ENCODE data around the gene CFL1.
A peak's percentile ranks its signal among the peaks of the same experiment; 100 is the strongest.

CFL1 gene

DNA sequence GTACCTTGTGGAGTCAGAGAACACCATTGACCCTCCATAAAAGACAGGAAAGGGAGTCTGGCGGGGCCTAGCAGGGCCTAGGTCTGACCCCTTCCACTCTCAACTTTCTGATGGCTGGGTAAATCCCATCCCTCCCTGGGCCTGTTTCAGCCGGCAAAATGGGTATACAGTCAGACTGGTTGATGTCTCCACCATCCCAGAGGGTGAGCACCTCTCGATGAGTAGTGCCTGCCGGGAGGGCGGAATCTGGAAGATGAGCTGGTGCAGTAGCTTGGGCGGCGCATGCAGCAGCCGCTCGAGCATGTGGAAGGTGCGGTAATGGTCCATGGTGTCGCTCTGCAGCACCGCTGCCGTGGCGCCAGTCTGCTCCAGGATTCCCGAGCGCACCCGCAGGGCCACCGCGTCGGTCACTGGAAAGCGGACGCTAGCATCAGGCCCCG is 29.8 kb upstream of the CFL1 start:
- DNase-seq, result no peak

DNA sequence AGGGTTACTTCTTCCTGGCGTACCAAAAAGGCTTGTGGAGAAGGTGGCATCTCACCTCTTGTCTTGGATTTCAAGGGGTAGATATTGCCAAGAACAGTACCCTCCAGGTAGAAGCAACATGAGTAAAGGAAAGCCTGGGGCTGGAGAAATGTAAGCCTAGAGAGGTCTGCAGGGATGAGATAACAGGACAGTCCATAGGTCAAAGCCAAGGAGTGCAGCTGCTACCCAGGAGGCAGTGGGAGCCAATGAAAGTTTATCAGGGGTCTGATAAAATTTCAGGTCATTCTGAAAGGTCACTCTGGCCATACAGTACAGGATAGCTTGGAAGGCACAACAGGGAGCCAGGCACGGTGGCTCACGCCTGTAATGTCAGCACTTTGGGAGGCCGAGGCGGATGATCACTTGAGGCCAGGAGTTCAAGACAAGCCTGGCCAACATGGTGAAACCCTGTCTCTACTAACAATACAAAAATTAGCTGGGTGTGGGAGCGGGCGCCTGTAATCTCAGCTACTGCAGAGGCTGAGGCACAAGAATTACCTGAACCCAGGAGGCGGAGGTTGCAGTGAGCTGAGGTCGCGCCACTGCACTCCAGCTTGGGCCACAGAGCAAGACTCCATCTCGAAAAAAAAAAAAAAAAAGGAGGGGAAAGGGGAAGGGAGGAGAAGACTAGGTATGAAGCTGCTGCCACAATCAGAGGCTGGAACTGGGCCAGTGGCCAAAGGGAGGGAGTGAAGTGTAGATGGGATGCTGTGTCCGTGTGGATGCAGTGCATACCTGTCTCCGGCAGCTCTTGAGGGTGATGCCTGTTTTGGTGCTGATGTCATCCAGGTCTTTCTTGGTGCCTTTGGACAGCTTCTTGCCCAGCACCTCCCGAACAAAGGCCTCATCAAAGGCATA is 29.1 kb upstream of the CFL1 start:
- DNase-seq, result no peak

DNA sequence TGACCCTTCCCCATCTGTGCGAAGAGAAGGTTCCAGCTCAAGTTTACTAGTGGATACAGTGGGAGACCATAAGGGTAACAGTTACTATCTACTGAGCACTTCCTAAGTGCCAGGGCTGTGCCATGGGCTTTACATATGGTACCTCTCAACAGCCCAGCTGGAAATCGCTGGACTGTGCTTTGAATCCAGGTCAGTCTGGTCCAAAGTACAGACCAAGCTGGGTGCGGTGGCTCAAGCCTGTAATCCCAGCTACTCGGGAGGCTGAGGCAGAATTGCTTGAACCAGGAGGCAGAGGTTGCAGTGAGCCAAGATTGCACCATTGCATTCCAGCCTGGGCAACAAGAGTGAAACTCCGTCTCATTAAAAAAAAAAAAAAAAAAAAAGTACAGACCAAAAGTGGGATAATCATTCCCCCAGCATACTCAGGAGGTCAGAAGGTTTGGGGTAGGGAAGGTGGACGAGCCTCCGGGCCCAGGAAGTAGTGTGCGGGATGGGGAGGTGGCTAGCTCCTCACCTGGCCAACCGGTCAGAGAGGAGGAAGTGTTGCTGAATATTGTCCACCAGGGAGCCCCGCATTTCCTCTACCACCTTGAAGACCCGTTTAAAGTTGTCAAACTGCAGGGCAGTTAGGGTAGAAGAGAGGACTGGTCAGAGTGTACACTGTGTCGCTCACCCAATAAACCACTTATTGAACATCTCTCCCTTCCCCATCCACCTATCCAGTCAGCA is 28.0 kb upstream of the CFL1 start:
- no peak for DNase-seq

DNA sequence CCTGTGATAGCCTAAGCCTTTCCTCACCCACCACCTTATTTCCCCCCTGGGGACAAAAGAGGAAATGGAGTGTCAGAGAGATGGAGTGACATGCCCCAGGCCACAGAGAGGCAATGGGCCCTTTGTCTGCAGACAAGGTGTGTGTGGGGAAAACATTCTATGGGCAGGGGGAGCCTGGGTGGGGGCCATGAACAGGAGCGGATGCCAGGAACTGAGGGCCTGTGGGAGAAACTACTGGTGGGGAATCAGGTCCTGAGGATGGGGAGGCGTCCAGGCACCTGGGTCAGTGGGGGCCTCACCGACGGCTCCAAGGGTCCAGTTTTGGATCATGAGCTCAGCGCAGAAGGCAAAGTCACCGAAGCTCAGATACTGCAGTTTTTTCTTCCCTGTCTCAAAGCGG is 27.3 kb upstream of the CFL1 start:
- DNase-seq, result no peak

DNA sequence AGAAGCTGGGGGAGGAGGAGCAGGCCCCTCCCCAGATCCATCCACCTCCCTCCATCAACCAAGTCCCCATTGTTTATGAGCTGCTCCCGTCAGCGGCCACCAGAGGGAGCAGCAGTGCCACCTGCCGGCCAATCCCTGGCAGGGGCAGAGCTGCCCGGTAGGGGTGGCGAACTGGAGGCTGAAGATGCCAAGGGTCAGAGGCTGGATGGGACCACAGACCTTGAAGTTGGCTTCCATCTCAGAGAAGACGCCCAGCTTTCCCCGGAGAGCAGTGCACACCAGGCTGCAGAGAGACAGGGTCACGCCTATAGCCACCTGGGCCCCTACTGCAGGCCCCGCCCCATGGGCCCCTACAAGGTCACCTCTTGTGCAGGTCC is 26.7 kb upstream of the CFL1 start:
- DNase-seq, result no peak

DNA sequence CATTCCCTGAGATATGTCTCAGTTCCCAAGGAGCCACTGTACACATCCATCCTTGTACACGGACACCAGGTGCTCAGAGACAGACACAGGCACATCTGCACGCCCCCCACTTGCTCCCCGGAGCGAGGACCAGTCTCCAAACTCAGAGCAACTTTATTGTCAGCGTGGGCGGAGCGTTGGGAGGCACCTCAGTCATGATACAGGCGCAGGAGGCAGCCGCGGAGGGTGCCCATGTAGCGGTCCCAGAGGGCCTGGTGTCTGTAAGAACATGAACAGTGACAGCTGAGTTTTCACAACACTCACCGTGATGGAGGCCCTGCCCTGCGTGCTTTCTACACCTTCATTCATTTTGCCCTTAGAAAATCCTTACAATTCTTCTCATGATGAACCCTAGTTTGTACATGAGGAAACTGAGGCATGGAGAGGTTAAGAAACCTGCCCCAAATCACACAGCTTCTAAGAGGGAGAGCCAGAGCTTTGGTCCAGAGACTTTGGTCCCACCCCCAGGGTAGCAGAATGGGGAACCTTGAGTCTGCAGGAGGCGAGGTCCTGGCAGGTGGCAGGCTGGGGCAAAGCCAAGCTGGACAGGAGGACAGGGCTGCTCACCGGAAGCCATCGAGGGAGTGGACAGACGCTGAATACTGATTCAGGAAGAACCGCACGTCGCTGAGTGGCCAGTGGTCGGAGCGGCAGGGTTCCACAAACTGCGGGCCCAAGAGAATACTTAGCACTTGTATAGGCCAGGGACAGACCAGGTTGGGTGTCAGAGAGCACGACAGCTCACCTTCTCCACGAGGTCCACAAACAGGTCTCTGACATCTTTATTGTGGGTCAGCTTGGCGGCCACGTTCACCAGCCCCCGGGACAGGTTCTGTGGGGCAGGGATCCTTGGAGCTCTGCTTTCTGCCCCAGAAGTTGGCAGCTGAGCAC is 26.1 kb upstream of the CFL1 start:
- DNase-seq, result no peak

DNA sequence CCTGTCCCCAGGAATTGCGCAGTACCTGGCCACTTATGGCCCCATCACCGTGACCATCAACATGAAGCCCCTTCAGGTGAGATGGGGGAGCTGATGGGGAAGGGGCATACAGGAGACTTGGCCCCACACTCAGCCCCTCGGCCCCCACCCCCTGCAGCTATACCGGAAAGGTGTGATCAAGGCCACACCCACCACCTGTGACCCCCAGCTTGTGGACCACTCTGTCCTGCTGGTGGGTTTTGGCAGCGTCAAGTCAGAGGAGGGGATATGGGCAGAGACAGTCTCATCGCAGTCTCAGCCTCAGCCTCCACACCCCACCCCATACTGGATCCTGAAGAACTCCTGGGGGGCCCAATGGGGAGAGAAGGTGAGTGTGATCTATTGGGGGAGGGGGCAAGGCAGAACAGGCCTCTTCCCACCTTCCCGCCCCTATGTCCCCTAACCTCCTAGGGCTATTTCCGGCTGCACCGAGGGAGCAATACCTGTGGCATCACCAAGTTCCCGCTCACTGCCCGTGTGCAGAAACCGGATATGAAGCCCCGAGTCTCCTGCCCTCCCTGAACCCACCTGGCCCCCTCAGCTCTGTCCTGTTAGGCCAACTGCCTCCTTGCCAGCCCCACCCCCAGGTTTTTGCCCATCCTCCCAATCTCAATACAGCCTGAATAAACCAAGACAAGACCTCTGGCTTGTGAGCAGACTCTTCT is 25.2 kb upstream of the CFL1 start:
- no peak for DNase-seq

DNA sequence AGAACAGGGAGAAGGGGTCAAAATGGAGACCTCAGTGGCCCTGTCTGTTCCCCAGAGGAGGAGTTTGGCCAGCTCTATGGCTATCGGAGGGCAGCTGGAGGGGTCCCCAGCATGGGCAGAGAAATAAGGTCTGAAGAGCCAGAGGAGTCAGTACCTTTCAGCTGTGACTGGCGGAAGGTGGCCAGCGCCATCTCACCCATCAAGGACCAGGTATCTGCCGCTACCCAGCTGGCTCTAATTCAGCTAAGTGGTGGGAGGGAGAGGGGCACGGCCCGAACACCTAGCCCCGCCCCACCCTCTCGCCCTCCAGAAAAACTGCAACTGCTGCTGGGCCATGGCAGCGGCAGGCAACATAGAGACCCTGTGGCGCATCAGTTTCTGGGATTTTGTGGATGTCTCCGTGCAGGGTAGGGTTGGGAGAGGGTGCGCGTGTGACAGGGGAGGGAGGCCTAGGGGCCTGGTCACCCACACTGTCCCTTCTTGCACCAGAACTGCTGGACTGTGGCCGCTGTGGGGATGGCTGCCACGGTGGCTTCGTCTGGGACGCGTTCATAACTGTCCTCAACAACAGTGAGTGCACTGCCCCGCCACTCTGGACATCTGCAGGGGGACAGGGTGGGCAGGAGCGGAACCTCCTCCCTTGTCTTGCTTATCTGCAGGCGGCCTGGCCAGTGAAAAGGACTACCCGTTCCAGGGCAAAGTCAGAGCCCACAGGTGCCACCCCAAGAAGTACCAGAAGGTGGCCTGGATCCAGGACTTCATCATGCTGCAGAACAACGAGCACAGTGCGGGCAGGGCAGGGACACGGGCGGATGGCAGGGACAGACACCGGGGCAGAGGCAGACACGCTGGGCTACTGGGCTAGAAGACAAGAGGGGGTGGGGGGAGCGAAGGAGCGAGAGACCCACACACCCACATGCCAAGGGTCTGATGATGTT is 24.4 kb upstream of the CFL1 start:
- no peak for DNase-seq

DNA sequence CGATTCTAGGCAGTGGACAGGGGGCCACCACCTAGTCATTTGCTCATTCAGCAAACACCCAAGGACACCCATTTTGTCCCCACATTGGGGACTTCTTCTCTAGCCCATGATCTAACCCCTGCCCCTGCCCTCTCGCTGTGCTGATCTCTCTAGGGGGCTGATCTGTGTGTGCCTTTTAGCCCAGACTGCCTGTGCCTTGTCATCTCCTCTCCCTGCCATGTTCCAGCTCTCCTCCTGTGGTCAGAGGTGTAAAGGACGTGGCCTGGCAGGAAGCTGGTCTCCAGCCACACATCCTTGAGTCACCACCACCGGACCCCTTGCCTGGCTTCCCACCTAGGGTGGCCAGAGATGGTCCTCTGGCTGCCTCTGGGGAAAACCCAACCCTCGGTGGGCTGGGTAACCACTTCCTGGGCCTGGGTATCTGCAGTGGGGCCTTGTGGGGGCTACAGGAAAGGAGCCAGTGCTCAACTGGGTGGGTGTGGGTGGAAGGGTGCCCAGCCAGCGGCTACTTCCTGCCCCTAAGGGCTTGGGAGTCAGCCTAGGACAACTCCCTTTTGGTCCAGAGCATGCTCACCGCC is 23.0 kb upstream of the CFL1 start:
- DNase-seq, result no peak

DNA sequence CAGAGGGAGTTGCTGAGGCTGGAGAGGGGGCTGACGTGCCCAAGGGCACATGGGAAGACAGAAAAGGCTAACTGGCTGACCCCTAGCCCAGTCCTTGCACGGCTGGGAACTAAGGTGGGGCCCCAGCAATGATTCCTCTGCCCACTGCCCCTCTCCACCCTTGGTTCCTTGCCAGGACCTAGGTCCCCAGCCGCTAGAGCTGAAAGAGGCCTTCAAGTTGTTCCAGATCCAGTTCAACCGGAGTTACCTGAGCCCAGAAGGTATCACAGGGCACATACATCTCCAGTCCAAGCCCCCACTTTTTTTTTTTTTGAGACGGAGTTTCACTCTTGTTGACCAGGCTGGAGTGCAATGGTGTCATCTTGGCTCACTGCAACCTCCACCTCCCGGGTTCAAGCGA is 22.0 kb upstream of the CFL1 start:
- DNase-seq, result no peak

DNA sequence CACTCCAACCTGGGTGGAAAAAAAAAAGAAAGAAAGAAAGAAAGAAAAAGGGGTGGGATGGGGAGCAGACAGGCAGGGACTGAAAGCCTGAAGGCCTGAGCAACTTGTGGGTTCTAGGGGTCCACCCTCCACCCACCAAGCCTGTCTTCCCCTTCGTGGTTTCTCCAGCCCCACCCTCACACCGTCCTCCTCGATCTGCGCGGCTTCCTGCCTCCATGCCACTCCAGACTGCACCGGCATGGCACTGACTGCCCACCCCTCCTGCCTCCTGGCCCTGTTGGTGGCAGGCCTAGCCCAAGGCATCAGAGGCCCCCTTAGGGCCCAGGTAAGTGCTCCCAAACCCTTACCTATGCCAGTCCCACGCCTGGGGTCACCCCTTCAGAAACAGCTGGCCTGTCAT is 21.6 kb upstream of the CFL1 start, which contains the start of gene CTSW:
Gene CTSW (plus strand): TSS at position 221 of the 400 bp plus-strand sequence. CDS start 18 bp downstream, at position 239.
- no peak for DNase-seq

DNA sequence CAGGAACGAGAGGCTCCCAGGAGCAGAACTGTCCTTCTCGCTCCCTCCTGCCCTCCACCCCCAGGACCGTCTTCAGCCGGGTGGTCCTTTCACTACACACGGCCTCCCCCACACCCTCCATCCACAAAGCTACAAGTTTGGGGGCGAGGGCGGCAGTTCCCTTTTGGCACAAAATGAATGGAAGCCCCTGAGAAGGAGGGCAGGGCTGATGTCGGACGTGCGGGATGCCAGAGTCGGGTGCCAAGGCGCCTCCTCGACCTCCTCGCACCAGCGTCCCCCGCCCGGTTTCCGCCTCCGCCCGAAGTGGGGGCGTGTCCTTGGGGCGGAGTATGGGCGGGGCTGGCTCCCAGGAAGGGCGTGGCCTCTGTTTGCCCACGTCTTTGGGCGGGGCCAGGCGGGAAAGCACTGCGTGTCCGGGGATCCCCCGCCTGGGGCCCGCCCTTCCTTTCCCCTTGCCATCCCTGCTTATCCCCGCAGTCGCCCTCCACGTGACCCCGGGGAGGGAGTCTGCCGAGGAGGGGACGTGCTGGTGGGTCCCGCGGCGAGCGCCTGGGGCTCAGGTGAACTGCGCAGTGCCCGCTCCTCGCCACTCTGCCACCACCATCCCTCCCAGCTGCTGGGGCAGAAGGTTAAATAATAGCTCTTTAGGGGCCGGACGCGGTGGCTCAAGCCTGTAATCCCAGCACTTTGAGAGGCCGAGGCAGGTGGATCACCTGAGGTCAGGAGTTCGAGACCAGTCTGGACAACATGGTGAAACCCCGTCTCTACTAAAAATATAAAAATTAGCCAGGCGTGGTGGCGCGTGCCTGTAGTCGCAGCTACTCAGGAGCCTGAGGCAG is 15.6 kb upstream of the CFL1 start:
- peak; percentile 31 for DNase-seq

DNA sequence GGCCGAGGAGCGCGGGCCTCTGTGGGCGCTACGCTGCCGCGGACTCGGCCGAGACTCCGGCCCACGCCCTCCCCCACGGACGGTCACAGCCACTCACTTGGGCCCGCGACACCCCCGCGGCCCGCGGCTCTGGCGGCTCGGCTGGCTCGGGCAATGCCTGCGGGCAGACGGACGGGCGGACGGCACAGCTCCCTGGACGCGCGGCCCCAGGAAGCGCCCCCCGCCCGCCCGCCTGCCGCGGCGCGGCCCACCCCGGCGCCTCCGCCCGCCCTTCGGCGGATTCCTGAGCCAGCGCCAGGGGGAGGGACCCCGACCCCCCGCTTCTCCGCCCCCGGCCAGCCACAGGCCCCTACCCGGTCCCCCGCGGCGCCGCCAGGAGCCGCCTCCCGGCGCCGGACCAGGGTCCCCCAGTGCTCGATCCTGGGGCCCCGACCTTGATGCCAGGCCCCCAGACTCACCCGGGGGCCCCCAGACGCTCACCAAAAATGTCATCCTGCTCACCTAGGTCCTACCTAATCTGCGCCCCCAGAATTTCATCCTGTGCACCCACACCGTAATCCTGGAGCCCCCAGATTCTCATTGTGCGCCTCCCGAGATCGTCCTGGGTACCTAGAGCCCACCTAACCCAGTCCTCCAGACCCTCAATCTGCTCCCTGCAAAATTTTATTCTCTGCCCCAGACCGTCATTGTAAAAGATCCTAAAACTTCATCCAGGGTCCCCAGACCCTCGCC is 14.8 kb upstream of the CFL1 start, which contains the start of gene EFEMP2:
Gene EFEMP2 (minus strand): TSS at position 215 of the 732 bp plus-strand sequence. CDS start 446 bp downstream, outside the sequence.
- DNase-seq, result no peak

DNA sequence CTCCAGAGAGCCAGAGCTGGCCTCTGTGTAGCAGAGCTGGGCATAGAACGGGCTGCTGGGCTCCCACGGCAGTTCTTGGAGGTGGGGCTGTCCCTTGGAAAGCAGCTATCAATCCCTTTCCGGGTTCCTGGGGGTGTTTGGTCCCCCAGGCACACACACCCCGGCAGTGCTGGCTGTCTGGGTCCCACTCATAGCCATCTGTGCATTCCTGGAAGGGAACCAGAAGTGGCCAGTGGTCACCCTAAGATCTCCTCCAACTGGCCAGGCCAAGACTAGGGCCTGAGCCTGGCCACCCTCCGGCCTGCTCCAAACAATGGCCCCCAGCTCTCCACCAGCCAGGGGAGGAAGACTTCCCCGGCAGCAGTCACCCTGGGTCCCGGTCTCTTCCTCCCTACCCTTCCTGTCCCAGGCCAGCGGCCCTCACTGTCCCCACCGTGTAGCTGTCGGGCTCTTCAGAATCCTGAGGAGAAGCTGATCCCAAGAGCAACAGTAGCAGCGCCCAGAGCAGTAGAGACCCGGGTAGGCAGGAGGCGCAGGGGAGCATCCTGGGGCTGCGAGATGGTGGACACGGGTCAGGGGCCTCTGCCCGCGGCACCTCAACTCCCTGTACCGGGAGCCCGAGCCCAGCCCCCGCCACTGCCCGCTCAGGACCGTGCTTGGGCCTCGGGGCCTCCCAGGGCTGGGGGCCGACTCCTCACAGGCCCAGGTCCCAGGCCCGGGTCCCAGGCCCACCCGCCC is 14.0 kb upstream of the CFL1 start:
- DNase-seq, result no peak

DNA sequence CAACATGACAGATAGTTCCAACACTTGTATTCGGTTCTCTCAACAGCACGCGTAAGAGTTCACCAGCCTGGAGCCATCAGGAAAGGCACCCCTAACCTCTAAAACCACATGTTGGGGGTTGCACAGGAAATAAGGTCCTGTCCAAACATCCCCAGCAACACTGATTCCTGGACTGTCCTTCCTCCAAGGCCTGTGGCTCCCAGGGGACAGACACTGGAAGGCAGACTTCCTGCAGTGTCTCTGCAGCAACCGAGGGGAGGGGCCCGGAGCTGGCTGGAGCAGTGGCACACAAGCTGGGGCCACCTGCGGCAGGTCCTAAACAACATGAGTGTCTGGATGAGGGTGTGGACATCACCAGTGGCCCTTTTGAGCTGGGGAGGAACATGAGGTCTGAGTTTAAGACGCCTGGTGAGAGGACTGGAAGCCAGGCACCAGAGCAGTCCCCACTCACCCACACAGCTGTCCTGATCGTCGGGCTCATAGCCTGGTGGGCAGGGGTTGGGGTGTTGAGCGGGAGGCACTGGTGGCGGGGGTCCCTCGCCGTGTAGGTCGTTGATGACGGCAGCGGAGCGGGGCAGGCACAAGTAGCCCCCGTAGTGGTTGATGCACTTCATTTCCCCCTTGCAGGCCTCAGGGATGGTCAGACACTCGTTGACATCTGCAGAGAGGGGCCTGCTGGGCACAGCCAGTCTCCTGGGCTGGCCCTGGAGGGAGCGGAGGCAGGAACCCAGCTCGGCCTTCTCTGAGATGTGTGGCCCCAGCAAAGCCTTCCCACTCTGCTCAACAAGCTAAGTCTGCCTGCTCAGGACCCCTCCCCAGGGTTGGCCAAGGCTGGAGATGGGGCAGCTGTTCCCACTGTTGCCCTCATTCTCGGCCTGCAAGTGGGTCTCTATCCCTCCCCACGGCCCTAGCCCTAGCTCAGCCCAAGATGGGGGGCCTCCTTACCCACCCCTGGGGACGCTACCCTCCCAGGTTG is 13.0 kb upstream of the CFL1 start:
- no peak for DNase-seq

DNA sequence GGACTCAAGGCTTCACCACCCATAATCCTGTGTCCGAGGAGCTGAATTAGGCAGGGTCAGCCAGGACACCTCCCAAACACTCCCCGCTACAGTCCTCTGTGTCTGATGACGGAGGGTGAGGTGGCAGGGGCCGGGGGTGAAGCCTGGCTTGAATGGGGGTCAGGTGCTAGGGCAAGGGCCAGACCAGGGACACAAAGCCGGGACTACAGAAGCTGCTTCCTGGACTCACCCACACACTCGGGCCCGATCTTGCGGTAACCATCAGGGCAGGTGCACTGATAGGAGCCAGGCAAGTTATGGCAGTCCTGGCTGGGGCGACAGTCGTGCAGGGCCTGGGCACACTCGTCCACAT is 12.3 kb upstream of the CFL1 start:
- DNase-seq, result no peak

Measured in NCI-H2081 treated with DMSO at 0.1 percent for 48 hours (cell line).